Measurements from ENCODE around the gene OIP5.

OIP5 gene

GRCh38 chr15:41259546-41260189 lies 72.7 kb downstream of the OIP5 start:
- no peak for DNase-seq (ENCODE audit: low read depth)
- no peak for TF ChIP-seq CTCF (IDR thresholded peaks at IDR 0.05; ENCODE audit: low read length, missing control alignments)
- no peak overlapping the region for H3K4me3 ChIP-seq (replicated peaks; ENCODE audit: low read depth, low read length)

All from fibroblast of pulmonary artery (primary cell).